SJCRH30 (cell line): ENCODE data around the gene CAMKMT. TPM values are rescaled to one million over a fixed set of nuclear protein-coding genes. Genes with fewer than 3 reads are reported as not detected.

Source experiments
- DNase-seq, 2 experiments: peaks; one replicate each; pipeline ENCODE4 v3.0.0-alpha.2; 2015 to 2020
- H3K27ac ChIP-seq: fragments of 250-450 bp; sonication (Bioruptor Pico); 2 replicates; pipeline ENCODE4 v1.5.1; 2020; ENCODE audit warnings: mild to moderate bottlenecking, moderate library complexity
- H3K27me3 ChIP-seq: fragments of 250-450 bp; sonication (Bioruptor Pico); 2 replicates; pipeline ENCODE4 v1.5.1; 2020; ENCODE audit warnings: mild to moderate bottlenecking, moderate library complexity
- H3K36me3 ChIP-seq: fragments of 250-450 bp; sonication (Bioruptor Pico); 2 replicates; pipeline ENCODE4 v1.5.1; 2020; ENCODE audit warnings: mild to moderate bottlenecking, moderate library complexity
- H3K4me1 ChIP-seq: fragments of 250-450 bp; sonication (Bioruptor Pico); 2 replicates; pipeline ENCODE4 v1.5.1; 2020; ENCODE audit warnings: mild to moderate bottlenecking, moderate library complexity
- H3K4me3 ChIP-seq: fragments of 250-450 bp; sonication (Bioruptor Pico); 2 replicates; pipeline ENCODE4 v1.5.1; 2020; ENCODE audit warnings: mild to moderate bottlenecking, moderate library complexity
- H3K9me3 ChIP-seq: fragments of 250-450 bp; sonication (Bioruptor Pico); replicated peaks from 2 replicates; pipeline ENCODE4 v1.5.1; 2020; ENCODE audit warnings: mild to moderate bottlenecking, moderate library complexity
- total RNA-seq: library from RNA; depleted of rRNA; stranded (reverse); fragments of >200 nt; shearing (Covaris generic); gene quantifications from 2 replicates; pipeline ENCODE4 v1.2.3, GENCODE V29; 2014

CAMKMT gene
- total RNA-seq, 1 experiment from 2014 or later = 11.3 TPM

- no peaks in the 10 kb centered on the region for H3K27me3 ChIP-seq
- H3K36me3 ChIP-seq = no peaks in the 10 kb centered on the region
- no peaks in the 10 kb centered on the region for H3K9me3 ChIP-seq
- DNase-seq = no peak
- no peak overlapping the region for H3K4me3 ChIP-seq
- H3K27ac ChIP-seq = no peak overlapping the region
- no peaks in the 10 kb centered on the region for H3K4me1 ChIP-seq
Observed at GRCh38 chr2:44786045-44786816, 424.5 kb downstream of the CAMKMT start.

DNA sequence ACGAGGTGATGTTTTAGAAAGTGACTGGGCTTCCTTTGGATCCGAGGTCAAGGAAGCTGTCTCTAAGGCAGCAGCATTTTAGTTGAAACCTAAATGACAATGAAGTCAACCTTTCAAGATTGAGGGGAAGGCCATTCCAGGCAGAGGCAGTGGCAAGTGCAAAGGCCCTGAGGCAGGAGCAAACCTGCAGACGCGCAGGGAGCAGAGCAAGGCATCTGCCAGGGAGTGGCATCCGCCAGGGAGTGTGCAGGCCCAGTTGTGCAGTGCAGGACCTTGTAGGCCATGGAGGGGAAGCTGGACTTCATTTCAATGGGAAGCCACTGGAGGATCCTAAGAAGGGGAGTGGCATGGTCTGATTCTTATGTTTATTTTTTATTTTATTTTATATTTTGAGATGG lies 425.1 kb downstream of the CAMKMT start:
- Histone ChIP-seq H3K9me3 (no peaks in the 10 kb centered on the region), H3K27ac (no peak overlapping the region), H3K4me1 (no peaks in the 10 kb centered on the region), H3K36me3 (no peaks in the 10 kb centered on the region), H3K4me3 (no peak overlapping the region), H3K27me3 (no peaks in the 10 kb centered on the region)
- DNase-seq = no peak

GRCh38 chr2:44787663-44788062 lies 425.9 kb downstream of the CAMKMT start:
- Histone ChIP-seq H3K36me3 (no peaks in the 10 kb centered on the region), H3K27me3 (no peaks in the 10 kb centered on the region), H3K9me3 (no peaks in the 10 kb centered on the region), H3K4me3 (no peak overlapping the region), H3K27ac (no peak overlapping the region), H3K4me1 (no peaks in the 10 kb centered on the region)
- no peak for DNase-seq

DNA sequence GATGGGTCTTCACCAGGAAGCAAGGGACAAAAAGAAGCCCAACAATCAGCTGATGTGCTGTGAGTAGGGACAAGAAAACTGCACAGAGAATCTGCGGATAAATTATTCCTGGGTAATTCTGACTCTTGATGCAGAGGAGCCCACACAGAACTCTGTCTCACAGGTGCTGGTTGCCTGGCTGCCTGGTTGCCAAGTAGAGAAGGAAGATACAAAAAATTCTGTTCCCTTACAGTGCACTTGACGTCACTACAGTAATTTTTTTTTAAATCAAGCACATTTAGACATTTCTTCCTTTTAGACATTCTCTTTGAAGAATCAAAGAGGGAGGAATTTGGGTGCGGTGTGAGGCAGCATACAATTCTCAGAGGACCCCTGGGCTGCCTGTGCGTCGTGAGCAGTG lies 427.7 kb downstream of the CAMKMT start:
- no peak overlapping the region for H3K27ac ChIP-seq
- 0 out of 2 replicates have a peak, but pooled peaks cover 6% of the 10 kb centered on the region for H3K9me3 ChIP-seq
- no peak overlapping the region for H3K4me3 ChIP-seq
- no peaks in the 10 kb centered on the region for H3K36me3 ChIP-seq
- no peaks in the 10 kb centered on the region; the same call in 1 of the 2 replicates for H3K4me1 ChIP-seq
- DNase-seq = no peak
- H3K27me3 ChIP-seq = no peaks in the 10 kb centered on the region

DNA sequence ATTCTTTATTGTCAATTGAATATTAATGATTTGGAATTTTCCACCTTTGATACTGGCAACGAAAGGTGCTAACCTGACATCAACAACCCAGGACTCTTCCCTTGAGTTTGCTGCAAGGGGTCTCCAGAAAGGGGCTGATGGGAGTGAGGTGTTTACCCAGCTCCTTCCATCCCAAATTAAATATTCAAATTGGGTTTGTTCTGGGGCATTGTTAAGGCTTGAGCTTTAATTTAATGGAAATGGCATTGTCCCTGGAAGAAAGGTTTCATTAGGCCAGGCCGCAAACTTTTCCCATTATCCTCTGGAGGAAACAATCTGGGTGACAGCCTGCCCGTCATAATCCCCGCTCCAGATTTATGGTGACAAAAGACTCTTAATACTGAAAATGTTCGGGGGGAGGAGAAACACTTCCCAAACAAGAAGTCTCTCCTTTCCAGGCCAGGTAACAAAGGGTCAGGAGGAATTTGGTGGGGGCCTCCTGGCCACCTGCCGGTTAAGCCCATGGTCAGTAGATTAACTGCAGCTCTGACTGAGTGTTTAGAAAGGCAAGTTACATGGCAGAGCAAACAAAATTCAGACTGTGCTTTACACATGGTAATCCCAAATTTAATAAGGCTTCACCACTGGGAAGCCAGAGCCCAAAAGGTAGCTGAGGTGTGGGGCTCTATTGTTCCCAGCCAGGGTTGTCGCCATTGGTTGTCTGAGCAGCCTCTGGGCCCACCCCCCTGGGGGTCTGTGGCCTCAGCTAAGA lies 428.4 kb downstream of the CAMKMT start:
- Histone ChIP-seq H3K27ac (no peak overlapping the region), H3K4me3 (no peak overlapping the region), H3K9me3 (0 out of 2 replicates have a peak, but pooled peaks cover 8% of the 10 kb centered on the region), H3K4me1 (no peaks in the 10 kb centered on the region; the same call in 1 of the 2 replicates), H3K27me3 (no peaks in the 10 kb centered on the region), H3K36me3 (no peaks in the 10 kb centered on the region)
- DNase-seq = no peak

DNA sequence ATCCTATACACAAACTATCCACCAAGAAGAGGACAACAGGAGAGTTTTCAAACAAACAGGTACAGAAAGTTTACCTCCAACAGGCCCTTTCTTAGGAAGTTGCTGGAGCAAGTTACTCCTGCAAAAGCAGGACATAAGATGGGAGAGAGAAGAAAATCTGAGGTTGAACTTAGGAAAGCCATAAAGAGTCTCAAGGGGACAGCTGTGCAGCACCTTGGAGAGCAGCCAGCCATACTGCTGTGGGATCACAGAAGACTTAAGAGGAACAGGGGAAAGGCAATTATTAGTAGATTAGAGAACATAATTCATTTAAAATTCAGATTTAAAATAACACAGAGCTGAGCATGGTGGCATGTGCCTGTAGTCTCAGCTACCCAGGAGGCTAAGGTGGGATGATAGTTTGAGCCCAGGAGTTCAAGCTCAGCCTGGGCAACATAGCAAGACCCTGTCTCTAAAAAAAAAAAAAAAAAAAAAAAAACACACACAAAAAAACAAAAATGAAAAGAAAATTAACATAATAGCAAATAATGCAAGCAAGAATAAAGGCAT lies 431.6 kb downstream of the CAMKMT start:
- H3K9me3 ChIP-seq = 0 out of 2 replicates have a peak, but pooled peaks cover 8% of the 10 kb centered on the region
- H3K4me3 ChIP-seq = no peak overlapping the region
- peak; percentile 79 to 88 for DNase-seq
- no peaks in the 10 kb centered on the region; the same call in 1 of the 2 replicates for H3K4me1 ChIP-seq
- no peaks in the 10 kb centered on the region for H3K27me3 ChIP-seq
- no peak overlapping the region for H3K27ac ChIP-seq
- H3K36me3 ChIP-seq = no peaks in the 10 kb centered on the region

DNA sequence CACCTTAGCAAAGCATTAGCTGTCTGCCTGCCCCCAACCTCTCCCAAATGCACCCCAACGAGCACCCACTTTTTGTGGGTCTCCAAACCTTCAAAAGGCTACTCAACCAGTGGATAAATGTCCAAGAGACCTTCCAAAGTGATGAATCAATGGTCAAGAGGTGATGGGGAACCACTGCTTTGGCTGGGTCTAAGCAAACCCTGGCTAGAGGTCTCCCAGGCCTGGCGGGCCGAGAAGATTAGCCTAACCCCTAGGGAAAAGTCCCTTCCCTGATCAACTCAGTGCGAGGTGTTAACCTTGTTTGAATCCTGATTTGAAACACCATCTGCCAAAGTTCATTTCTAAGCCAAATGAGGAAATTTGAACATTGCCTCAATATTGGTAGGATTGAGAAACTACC lies 435.0 kb downstream of the CAMKMT start:
- H3K9me3 ChIP-seq = 0 out of 2 replicates have a peak, but pooled peaks cover 8% of the 10 kb centered on the region
- H3K4me1 ChIP-seq = no peaks in the 10 kb centered on the region; the same call in 1 of the 2 replicates
- no peaks in the 10 kb centered on the region for H3K36me3 ChIP-seq
- no peaks in the 10 kb centered on the region for H3K27me3 ChIP-seq
- H3K27ac ChIP-seq = no peak overlapping the region
- DNase-seq = no peak
- H3K4me3 ChIP-seq = no peak overlapping the region

GRCh38 chr2:44798139-44798659 lies 436.5 kb downstream of the CAMKMT start:
- no peaks in the 10 kb centered on the region; the same call in 1 of the 2 replicates for H3K4me1 ChIP-seq
- H3K27ac ChIP-seq = no peak overlapping the region
- H3K36me3 ChIP-seq = no peaks in the 10 kb centered on the region
- H3K4me3 ChIP-seq = no peak overlapping the region
- no peaks in the 10 kb centered on the region for H3K27me3 ChIP-seq
- DNase-seq = peak in 1 of 2 experiments; percentile 37
- H3K9me3 ChIP-seq = 0 out of 2 replicates have a peak, but pooled peaks cover 8% of the 10 kb centered on the region

DNA sequence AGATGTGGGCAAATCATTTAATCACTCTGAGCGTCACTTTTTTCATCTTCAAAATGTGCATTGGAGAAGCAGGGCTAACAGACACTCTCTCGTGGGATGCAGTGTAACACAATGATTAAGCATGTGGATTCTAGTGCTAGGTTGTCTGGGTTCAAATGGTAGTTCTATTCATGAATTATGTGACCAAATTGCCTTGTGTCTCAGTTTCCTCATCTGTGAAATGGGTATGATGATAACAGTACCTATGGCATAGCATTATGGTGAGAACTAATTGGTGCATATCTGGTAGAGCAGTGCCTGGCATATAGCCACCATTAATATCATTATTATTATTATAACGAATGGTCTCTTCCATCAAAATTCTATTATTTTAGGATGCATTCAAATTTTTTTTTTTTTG lies 437.4 kb downstream of the CAMKMT start:
- Histone ChIP-seq H3K4me1 (peaks cover 5% of the 10 kb centered on the region; the same call in 1 of the 2 replicates), H3K27ac (no peak overlapping the region), H3K9me3 (0 out of 2 replicates have a peak, but pooled peaks cover 5% of the 10 kb centered on the region), H3K36me3 (no peaks in the 10 kb centered on the region), H3K4me3 (no peak overlapping the region), H3K27me3 (no peaks in the 10 kb centered on the region)
- DNase-seq = no peak

GRCh38 chr2:44799754-44800153 lies 438.0 kb downstream of the CAMKMT start:
- Histone ChIP-seq H3K4me1 (peaks cover 5% of the 10 kb centered on the region; the same call in 1 of the 2 replicates), H3K4me3 (no peak overlapping the region), H3K36me3 (no peaks in the 10 kb centered on the region), H3K9me3 (0 out of 2 replicates have a peak, but pooled peaks cover 3% of the 10 kb centered on the region), H3K27me3 (no peaks in the 10 kb centered on the region), H3K27ac (no peak overlapping the region)
- no peak for DNase-seq

- no peak for DNase-seq
- no peaks in the 10 kb centered on the region for H3K27me3 ChIP-seq
- H3K9me3 ChIP-seq = no peaks in the 10 kb centered on the region
- H3K4me1 ChIP-seq = peaks cover 5% of the 10 kb centered on the region; the same call in 1 of the 2 replicates
- H3K27ac ChIP-seq = no peak overlapping the region
- no peak overlapping the region for H3K4me3 ChIP-seq
- H3K36me3 ChIP-seq = no peaks in the 10 kb centered on the region
Observed at GRCh38 chr2:44801289-44801840, 439.6 kb downstream of the CAMKMT start.

DNA sequence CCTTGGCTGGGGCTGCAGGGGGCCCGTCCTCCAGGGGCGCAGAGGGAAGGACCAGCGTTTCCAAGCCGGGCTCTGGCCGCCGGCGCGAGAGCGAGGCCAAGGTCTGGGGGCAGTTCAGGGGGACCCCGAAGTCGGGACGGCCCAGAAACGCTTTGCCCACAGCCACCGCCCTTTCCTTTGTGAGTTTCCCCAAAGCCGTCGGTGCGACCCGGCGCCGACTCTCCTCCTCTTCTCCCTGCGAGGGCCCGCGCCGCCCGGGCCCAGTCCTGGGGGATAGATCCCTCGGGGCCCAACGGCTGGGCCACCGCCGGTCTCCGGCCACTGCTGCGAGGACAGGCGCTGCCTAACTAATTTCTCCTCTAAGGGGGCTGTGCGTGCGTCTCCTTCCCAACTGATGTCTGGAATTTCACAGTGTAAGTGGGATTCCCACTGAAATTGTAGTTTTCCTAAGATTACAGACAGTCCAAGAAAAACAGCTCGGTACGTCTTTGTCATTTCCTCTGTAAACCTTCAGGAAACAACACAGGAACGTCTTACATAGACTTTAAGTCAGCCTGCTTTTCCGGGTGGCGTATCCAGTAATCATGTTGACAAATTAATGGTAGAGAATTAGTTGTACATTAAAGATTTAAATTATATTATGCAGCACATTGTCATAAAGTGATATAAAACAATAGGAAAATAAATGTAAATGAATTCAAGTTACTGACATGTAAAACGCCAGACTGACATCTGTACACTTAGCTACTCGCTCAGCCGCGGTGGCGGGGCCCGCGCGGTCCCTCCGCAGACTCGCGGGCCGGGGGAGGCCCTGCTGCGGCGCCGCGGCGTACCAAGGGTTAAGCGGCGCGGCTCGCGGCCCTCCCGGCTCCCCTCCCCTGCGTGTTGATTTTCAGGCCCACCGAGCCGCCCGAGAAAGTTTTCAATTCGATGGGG lies 440.4 kb downstream of the CAMKMT start:
- Histone ChIP-seq H3K4me3 (no peak overlapping the region), H3K36me3 (no peaks in the 10 kb centered on the region), H3K27ac (no peak overlapping the region), H3K9me3 (no peaks in the 10 kb centered on the region), H3K27me3 (no peaks in the 10 kb centered on the region), H3K4me1 (peaks cover 5% of the 10 kb centered on the region; the same call in 1 of the 2 replicates)
- no peak for DNase-seq

GRCh38 chr2:44802777-44803424 lies 441.2 kb downstream of the CAMKMT start:
- DNase-seq = no peak
- no peak overlapping the region for H3K4me3 ChIP-seq
- H3K27me3 ChIP-seq = no peaks in the 10 kb centered on the region
- H3K36me3 ChIP-seq = no peaks in the 10 kb centered on the region
- no peak overlapping the region for H3K27ac ChIP-seq
- H3K9me3 ChIP-seq = no peaks in the 10 kb centered on the region
- peaks cover 5% of the 10 kb centered on the region; the same call in 1 of the 2 replicates for H3K4me1 ChIP-seq
